OCI-LY7 (cell line): Measurements from ENCODE around the gene CAPN13. TPM values are rescaled to one million over a fixed set of nuclear protein-coding genes. Genes with fewer than 3 reads are reported as not detected.

Experiments
- BruUV-seq: library from RNA; stranded (reverse); fragments of 400-500 nt; replicated peaks from 2 replicates; lab custom pipeline; 2021; lab: Mats Ljungman, UMichigan
- CTCF ChIA-PET: fragments of 300-600 bp; sonication (Branson Sonifier 250); formaldehyde crosslinking; loops from one replicate; lab custom pipeline; 2022; ENCODE audit warnings: antibody characterized with exemption; ENCODE audit not compliant: unreplicated experiment; lab: Charles Lee
- POLR2A ChIA-PET: fragments of 300-600 bp; sonication (Branson Sonifier 250); formaldehyde crosslinking; loops from one replicate; lab custom pipeline; 2022; ENCODE audit warnings: antibody characterized with exemption; lab: Charles Lee
- DNase-seq: peaks from one replicate; pipeline ENCODE4 v3.0.0-alpha.2; 2015; ENCODE audit warnings: low spot score
- H2AFZ ChIP-seq: fragments of 200-600 bp; sonication (generic), shearing (Covaris generic); 2 replicates; pipeline ENCODE4 v1.6.1; 2014; ENCODE audit warnings: mild to moderate bottlenecking, antibody characterized with exemption, low read length, moderate library complexity
- H3K27ac ChIP-seq: fragments of 200-600 bp; sonication (generic); 2 replicates; pipeline ENCODE4 v1.5.1; 2014; ENCODE audit warnings: mixed run types, low read depth, mild to moderate bottlenecking, moderate library complexity, low read length, inconsistent platforms; ENCODE audit not compliant: poor library complexity, severe bottlenecking
- H3K36me3 ChIP-seq: fragments of 200-600 bp; sonication (generic); 2 replicates; pipeline ENCODE4 v1.6.1; 2014; ENCODE audit warnings: mild to moderate bottlenecking, antibody characterized with exemption, low read length, moderate library complexity, mixed read lengths; ENCODE audit not compliant: insufficient read depth
- H3K4me1 ChIP-seq: fragments of 200-600 bp; sonication (generic); 2 replicates; pipeline ENCODE4 v1.5.1; 2014; ENCODE audit warnings: mild to moderate bottlenecking, low read length; ENCODE audit not compliant: insufficient read depth, poor library complexity, severe bottlenecking
- H3K4me2 ChIP-seq: fragments of 200-600 bp; sonication (generic); 2 replicates; pipeline ENCODE4 v1.6.1; 2014; ENCODE audit warnings: mild to moderate bottlenecking, low read length
- H3K4me3 ChIP-seq: fragments of 200-600 bp; sonication (generic); 2 replicates; pipeline ENCODE4 v1.5.1; 2014; ENCODE audit warnings: mild to moderate bottlenecking, low read depth, low read length; ENCODE audit not compliant: poor library complexity, severe bottlenecking
- H3K79me2 ChIP-seq: fragments of 200-600 bp; sonication (generic); 2 replicates; pipeline ENCODE4 v1.6.1; 2016; ENCODE audit warnings: low read depth, mild to moderate bottlenecking, low read length, moderate library complexity, mixed read lengths; ENCODE audit not compliant: insufficient read depth
- H3K9me2 ChIP-seq: fragments of 200-600 bp; sonication (generic); 2 replicates; pipeline ENCODE4 v1.6.1; 2016; ENCODE audit warnings: mild to moderate bottlenecking, low read length, mixed read lengths; ENCODE audit not compliant: insufficient read depth
- H3K9me3 ChIP-seq: fragments of 200-600 bp; sonication (generic); 2 replicates; pipeline ENCODE4 v1.6.1; 2014; ENCODE audit warnings: mild to moderate bottlenecking, mixed run types, low read length, mixed read lengths
- H4K20me1 ChIP-seq: fragments of 200-600 bp; sonication (generic); 2 replicates; pipeline ENCODE4 v1.6.1; 2014; ENCODE audit warnings: mild to moderate bottlenecking, antibody characterized with exemption, low read length, moderate library complexity, mixed read lengths; ENCODE audit not compliant: insufficient read depth
- CTCF ChIP-seq: fragments of 200-600 bp; sonication (generic); conservative IDR thresholded peaks from 2 replicates; pipeline ENCODE4 v1.5.1; 2014; ENCODE audit warnings: mild to moderate bottlenecking, antibody characterized with exemption, low read length, moderate library complexity, mixed read lengths
- EZH2phosphoT487 ChIP-seq: fragments of 200-600 bp; sonication (generic); IDR thresholded peaks from 2 replicates; pipeline ENCODE4 v1.6.1; 2018; ENCODE audit warnings: low read depth, borderline replicate concordance, mild to moderate bottlenecking, mixed run types, antibody characterized with exemption, low read length, moderate library complexity, mixed read lengths
- intact Hi-C: fragments of 100-400 bp; cut with micrococcal nuclease; formaldehyde crosslinking; loops from one replicate; pipeline ENCODE4 v1.10.0; 2022; ENCODE audit not compliant: unreplicated experiment
- total RNA-seq, 2 experiments: library from RNA; depleted of rRNA in 1 of 2; stranded (reverse); fragments of >200 nt in 1 of 2; shearing (Covaris generic) in 1 of 2; gene quantifications; 2 replicates each; pipeline ENCODE4 v1.2.3, GENCODE V29; 2014 to 2022

The CAPN13 gene
- total RNA-seq, 2 experiments from 2014 or later: 0.13 TPM; not detected in 1

- H3K4me1 ChIP-seq: no peaks in the 10 kb centered on the region
- no peaks in the 10 kb centered on the region for H4K20me1 ChIP-seq
- POLR2A ChIA-PET: interaction anchor here (0.7 kb wide), 1 partner anchor 1022 kb away, joined by 3 read pairs; no protein-coding TSS in a partner anchor
- intact Hi-C loops: no loop called here
- H3K36me3 ChIP-seq: no peaks in the 10 kb centered on the region
- no peak overlapping the region for H3K4me3 ChIP-seq
- no peaks in the 10 kb centered on the region for H3K9me3 ChIP-seq
- no TSS peak for BruUV-seq
- no peaks in the 10 kb centered on the region for H3K79me2 ChIP-seq
- H3K27ac ChIP-seq: no peak overlapping the region
- no peak overlapping the region for H2AFZ ChIP-seq
- DNase-seq: no peak
- CTCF ChIA-PET: no interaction called here
- TF ChIP-seq CTCF: no peak
- TF ChIP-seq EZH2phosphoT487: no peak
- no peaks in the 10 kb centered on the region for H3K9me2 ChIP-seq
- no peak overlapping the region for H3K4me2 ChIP-seq
Observed at GRCh38 chr2:30809938-30810337, 2.7 kb upstream of the CAPN13 start.

GRCh38 chr2:30808695-30809094 lies 1.4 kb upstream of the CAPN13 start:
- no peak for TF ChIP-seq CTCF
- no peak for TF ChIP-seq EZH2phosphoT487
- Histone ChIP-seq H3K4me1 (no peaks in the 10 kb centered on the region), H2AFZ (no peak overlapping the region), H3K9me3 (no peaks in the 10 kb centered on the region), H3K27ac (no peak overlapping the region), H3K79me2 (no peaks in the 10 kb centered on the region), H3K36me3 (no peaks in the 10 kb centered on the region), H3K9me2 (no peaks in the 10 kb centered on the region), H4K20me1 (no peaks in the 10 kb centered on the region), H3K4me3 (no peak overlapping the region), H3K4me2 (no peak overlapping the region)
- ChIA-PET POLR2A (no interaction called here), CTCF (no interaction called here)
- intact Hi-C loops: no loop called here
- no peak for DNase-seq
- BruUV-seq: no TSS peak

DNA sequence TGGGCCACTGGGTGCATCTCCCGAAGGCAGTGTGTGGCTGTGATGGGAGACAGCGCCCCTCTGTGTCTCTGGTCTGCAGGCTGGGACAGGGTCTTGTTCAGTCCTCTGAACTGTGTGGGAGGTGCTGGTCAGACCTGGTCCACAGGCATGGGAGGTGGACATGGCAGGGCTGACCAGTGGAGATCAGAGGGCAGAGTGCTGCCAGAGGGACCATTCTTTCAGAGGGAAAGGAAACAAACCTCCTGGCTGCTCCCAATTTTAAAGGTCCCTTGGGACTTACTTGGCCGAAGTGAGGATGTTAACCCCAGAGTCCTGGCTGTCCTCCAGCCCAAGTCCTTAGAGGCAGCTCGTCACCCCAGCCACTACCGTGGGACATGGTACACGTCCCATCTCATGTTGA lies 4.0 kb downstream of the CAPN13 start:
- Histone ChIP-seq H2AFZ (no peak overlapping the region), H3K9me3 (no peaks in the 10 kb centered on the region), H3K4me2 (no peak overlapping the region), H3K4me1 (no peaks in the 10 kb centered on the region), H3K27ac (no peak overlapping the region), H3K9me2 (no peaks in the 10 kb centered on the region), H3K79me2 (no peaks in the 10 kb centered on the region), H3K4me3 (no peak overlapping the region), H3K36me3 (no peaks in the 10 kb centered on the region), H4K20me1 (no peaks in the 10 kb centered on the region)
- TF ChIP-seq CTCF (no peak), EZH2phosphoT487 (no peak)
- intact Hi-C loops: no loop called here
- no TSS peak for BruUV-seq
- ChIA-PET POLR2A (no interaction called here), CTCF (no interaction called here)
- no peak for DNase-seq
